ENCODE measurements around the gene FAM78B.

GRCh38 chr1:166164646-166164994 is 2.2 kb downstream of the FAM78B start:
- TF ChIP-seq CTCF (IDR thresholded peaks at IDR 0.05; ENCODE audit: poor library complexity) (no peak), EZH2phosphoT487 (IDR thresholded peaks at IDR 0.05; ENCODE audit: low read depth, severe bottlenecking, unreplicated experiment) (no peak), EZH2 (IDR thresholded peaks at IDR 0.05; ENCODE audit: borderline replicate concordance) (no peak)
